GM18868 (cell line): ENCODE data around the gene COX5B.
A peak's percentile ranks its signal among the peaks of the same experiment; 100 is the strongest.
"Not testable (repeated sequence)": the region's sequence is repeated elsewhere in the genome, so short reads cannot be mapped to it uniquely, and the experiment has no call there.

Experiments
- ATAC-seq: cut with Tn5 transposase; IDR thresholded peaks from one replicate; pipeline ENCODE4 v1.9.1; 2021; ENCODE audit warnings: mild to moderate bottlenecking, moderate library complexity; ENCODE audit not compliant: unreplicated experiment

COX5B gene

DNA sequence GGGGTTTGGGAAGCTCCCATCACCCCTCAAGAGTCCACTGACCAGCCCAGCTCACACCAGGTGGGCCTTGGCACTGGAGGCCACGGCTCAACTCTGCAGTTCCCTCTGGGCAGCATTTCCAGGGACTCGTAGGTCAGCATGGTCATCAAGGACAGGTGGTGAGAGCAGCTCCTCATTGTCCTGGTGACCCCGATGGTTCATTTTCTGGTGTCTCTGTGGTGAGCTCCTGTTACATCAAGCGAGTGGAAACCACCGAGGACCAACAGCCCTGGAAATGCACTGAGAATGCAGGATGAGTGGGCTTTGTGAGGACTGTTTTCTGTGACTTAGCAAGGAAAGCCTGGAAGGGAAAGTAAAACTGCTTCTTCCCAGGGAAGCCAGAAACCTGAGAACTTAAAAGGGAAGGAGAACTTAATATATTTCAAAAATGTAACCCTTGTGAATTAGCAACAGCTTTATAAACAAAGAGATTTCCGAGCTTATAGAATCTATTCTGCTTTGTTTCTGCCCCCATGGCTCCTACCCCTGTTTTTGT, 26.8 kb downstream of the COX5B start:
- ATAC-seq, result not testable (repeated sequence)

DNA sequence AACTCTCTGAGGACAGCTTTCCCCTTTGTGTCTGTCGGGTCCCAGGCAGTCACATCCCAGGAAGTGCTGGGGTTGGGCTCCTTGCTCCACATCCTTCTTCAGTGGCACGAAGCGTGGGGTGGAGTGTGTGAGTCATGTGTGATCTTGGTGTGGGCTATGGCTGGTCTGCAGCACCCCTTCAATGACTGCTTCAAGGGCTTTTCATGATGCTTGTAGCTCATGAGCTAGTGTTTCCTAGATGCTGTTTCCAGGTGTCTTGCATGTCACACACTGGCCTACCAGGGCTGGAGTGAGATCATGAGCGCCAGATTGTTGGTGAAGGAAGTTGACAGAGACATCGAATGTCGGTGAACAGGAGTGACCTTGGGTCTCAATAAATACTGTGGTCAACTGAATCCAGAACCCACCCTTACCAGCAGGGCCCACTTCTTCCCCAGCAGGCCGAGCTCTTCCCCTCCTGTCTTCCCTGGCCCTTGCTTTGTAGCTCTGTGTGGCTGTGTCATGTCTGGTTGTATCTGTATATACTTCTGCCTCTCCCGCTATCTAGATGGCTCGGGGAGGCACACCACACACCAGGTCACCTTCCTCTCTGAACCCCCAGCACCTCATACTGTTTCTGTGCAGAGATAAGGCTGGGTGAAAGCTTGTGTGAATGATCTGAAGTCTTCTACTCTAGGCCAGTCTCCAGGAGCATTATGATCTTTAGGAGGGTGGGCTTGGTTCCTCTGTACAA, 27.5 kb downstream of the COX5B start:
- ATAC-seq, result peak; percentile 14

DNA sequence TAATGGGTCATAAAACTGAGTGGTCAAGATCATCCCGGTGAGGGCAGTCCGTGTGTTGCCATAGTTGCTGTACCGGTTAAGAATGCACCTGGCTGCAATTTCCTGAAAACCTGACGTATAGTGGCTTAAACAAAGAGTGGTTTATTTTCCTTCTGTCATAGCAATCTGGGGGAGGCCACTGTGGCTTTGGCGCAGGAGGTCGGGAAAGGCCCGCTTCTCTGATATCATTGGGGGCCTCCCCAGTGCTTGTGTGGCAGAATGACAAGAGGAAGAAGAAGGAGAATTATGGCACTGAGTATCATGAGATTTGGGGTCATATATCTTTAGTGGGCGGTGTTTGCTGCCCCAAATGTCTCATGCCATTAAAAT, 28.0 kb downstream of the COX5B start:
- peak; percentile 67 for ATAC-seq

DNA sequence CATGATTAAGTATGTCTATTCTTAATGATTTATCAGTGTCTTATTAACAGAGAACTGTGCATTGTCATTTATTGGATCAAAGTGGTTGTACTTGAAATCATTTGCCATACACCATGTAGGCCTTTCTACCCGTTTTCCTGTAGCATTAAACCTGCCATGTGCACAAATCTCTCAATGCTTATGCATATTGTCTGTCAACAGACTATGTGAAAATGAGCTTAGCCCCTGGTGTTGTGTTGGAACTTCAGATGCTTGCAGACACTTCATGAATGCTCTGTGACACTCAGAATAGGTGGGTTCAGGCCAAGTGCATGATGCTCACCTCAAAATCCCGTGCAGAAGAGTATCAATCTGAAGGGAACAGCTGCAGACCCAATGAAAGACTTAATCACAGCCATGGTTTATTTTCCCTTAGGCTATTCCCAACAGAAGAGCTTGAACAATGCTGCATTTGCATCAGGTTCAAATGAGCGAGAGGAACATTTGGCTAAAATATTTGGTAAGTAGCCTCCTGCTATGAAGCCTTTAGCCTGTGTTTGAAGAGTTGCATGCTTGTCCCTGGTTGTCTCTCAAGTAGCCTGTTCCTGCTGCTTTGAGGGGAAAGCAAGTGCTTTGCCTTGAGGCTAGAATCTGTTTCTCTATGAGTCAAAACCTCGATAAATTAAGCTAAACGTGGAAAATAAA, 29.7 kb downstream of the COX5B start:
- no peak for ATAC-seq

DNA sequence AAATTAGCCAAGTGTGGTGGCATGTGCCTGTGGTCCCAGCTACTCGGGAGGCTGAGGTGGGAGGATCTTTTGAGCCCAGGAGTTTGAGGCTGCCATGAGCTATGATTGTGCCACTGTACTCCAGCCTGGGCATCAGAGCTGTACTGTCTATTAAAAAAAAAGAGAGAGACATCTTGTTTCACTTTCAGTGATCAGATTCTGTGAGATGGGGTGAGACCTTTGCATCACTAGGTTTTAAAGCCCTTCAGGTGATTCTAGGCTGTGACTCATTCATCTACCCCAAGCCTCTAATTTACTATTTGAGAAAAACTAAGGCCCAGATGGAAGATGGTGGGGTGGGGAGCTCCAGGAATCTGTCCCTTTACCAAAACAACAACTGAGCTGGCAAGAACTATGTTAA, 30.8 kb downstream of the COX5B start:
- ATAC-seq, result no peak

DNA sequence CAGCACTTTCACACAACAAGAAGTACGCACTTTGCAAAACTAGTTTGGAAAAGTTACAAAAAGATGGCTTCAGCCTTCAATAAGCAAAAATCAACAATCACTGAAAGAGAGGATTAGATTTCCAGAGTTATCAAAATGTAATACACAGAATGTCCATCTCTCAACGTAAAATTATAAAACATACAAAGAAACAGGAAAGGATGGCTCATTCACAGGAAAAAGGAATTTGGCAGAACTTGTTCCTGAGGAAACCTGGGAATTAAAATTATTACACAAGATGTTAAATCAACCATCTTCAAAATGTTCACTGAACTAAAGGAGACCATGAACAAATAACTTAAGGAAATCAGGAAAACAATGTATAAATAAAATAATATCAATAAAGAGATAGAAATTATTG, 31.6 kb downstream of the COX5B start:
- no peak for ATAC-seq

DNA sequence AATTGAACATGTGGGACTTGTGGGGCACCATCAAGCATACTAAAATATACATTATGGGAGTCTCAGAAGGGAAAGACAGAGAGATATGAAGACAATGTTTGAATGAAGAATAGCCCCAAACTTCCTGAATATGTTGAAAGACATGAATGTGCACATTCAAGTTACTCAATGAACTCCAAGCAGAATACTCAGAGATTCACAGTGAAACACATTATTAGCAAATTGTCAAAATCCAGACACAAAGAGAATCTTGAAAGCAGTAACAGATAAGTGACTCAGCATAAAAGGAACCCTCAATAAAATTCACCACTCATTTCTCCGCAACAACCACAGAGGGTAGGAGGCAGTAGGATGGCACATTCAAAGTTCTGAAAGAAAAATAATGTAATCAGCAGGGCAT, 32.4 kb downstream of the COX5B start:
- ATAC-seq, result no peak

DNA sequence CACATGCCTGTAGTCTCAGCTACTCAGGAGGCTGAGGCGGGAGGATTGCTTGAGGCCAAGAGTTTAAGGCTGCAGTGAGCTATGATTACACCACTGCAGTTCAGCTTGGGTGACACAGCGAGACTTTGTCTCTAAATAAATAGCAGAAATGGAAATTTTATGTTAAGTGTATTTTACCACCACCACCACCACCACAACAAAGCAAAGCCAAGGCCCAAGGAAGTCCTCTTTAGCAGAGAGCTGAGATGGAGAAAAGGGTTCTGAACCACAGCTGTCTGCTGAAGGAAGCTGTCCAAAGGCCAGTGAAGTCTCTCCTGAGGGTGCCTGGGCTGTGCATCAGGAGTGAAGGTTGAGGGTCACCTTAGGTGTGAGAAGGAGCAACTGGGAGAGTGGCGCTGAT, 41.4 kb downstream of the COX5B start:
- ATAC-seq, result not testable (repeated sequence)

DNA sequence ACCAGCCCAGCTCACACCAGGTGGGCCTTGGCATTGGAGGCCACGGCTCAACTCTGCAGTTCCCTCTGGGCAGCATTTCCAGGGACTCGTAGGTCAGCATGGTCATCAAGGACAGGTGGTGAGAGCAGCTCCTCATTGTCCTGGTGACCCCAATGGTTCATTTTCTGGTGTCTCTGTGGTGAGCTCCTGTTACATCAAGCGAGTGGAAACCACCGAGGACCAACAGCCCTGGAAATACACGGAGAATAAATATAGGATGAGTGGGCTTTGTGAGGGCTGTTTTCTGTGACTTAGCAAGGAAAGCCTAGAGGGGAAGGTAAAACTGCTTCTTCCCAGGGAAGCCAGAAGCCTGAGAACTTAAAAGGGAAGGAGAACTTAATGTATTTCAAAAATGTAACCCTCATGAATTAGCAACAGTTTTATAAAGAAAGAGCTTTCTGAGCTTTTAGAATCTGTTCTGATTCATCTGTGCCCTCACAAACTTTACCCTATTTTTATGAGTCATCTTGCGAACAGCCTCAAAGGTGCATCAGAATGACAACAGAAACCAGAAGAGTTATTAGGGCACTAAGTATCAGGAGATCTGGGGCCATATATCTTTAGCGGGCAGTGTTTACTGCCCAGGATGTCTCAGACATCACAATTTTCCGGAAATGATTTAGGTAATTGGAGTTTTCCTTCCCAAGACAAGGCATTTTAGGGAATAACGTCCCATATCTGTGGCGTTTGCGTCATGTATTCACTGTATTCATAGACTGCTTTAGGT, 42.4 kb downstream of the COX5B start:
- peak; percentile 77 for ATAC-seq

DNA sequence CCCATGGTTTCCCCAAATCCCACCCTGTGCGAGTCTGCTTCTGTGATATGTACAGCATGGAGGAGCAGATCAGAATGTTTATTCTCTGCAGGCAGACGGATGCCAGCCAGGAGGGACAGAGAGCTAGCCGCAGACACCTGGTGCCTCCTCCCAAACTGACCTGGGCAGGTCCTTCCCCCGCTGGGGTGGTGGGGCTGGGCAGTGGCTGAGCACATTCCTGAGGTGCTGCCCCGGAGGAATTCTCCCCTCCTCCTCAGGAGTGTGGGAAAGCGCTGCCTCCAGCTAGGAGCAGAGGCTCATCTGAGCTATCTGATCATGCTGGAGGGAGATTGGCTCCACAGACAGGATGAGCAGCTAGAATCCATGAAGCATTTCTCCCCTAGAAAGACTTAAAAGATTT, 45.3 kb downstream of the COX5B start:
- no peak for ATAC-seq

DNA sequence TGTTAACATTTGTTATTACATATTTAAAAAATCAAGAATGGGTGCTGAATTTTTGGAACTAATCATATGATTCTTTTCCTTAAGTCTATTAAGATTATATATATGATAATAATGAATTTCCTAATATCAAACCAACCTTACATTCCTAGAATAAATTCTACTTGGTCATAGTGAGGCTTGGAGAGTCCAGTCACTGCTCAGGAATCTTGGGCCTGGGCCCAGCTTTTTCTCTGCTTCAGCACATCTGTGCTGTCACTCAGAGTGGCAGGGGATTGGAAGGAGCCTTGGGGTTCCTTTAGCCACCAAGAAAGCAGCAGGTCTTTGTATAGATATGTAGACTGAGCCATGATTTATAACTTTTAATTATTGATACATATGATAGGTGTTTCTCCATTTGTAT, 47.6 kb downstream of the COX5B start:
- ATAC-seq, result no peak

DNA sequence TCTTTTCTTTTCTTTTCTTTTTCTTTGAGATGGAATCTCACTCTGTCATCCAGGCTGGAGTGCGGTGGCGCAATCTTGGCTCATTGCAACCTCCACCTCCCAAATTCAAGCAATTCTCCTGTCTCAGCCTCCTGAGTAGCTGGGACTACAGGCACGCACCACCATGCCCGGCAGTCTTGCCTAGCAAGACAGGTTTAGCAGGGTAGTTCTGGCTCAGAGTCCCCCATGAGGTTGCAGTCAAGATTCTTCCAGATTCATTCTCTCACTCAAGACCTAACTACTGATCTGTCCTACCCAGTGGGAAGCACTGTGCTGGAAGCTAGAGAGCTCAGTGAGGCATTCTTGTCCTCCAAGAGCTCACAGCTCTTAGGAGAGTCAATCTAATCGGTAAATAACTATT, 49.9 kb downstream of the COX5B start:
- ATAC-seq, result no peak

DNA sequence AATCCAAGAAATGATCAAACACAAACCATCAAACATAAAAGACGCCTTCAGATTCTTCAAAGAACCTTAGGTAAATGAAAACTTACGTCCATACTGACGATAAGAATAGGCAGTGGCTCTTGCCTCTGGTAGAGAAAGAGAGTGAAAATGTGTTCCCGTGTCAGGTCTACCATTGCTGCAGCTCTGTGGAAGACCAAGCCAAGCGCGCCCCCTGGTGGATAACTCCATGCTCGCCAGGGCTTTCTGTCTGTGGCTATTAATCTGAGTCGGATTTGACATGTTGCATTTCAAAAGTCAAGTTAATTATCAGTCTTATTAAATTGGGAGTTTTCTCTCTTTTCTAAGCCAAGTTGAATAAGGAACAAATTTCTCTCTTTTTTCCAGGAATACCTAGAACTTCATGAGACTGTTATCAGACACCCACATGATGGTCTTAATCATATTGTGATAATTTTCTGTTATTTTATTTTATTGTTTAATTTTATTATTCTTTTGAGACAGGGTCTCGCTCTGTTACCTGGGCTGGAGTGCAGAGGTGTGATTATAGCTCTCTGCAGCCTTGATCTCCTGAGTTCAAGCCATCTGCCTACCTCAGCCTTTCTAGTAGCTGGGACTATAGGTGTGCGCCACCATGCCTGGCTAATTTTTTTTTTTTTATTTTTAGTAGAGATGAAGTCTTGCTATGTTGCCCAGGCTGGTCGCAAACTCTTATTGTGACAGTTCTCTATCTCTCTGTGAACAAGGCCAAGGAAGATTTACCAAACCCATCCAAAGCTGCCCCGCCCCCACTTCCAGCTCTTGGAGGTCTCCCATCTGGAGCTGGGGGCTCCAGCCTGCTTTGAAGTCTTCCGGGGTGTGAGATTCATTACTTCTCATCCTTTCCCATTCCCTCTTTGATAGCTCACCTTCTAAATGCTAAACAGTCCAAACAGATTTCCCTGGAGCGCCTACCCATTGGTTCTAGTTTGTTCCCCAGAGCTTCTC, 51.7 kb downstream of the COX5B start:
- peak; percentile 55 for ATAC-seq
